D721Med (cell line): ENCODE data around the gene SIX1.

Experiments
- DNase-seq: peaks from one replicate; pipeline ENCODE4 v3.0.0; 2011; ENCODE audit warnings: low spot score; ENCODE audit not compliant: insufficient read length
- FAIRE-seq: peaks from 2 replicates; lab custom pipeline; 2011; peaks lifted over from hg19 to GRCh38; lab: Jason Lieb, UNC
- TF ChIP-seq, protein P1 (sequence below): IDR thresholded peaks from 2 replicates; pipeline ENCODE4 v1.5.1; 2012; ENCODE audit warnings: mild to moderate bottlenecking, control low read depth; ENCODE audit not compliant: insufficient read depth; ENCODE audit errors: missing control alignments

Gene SIX1

DNA sequence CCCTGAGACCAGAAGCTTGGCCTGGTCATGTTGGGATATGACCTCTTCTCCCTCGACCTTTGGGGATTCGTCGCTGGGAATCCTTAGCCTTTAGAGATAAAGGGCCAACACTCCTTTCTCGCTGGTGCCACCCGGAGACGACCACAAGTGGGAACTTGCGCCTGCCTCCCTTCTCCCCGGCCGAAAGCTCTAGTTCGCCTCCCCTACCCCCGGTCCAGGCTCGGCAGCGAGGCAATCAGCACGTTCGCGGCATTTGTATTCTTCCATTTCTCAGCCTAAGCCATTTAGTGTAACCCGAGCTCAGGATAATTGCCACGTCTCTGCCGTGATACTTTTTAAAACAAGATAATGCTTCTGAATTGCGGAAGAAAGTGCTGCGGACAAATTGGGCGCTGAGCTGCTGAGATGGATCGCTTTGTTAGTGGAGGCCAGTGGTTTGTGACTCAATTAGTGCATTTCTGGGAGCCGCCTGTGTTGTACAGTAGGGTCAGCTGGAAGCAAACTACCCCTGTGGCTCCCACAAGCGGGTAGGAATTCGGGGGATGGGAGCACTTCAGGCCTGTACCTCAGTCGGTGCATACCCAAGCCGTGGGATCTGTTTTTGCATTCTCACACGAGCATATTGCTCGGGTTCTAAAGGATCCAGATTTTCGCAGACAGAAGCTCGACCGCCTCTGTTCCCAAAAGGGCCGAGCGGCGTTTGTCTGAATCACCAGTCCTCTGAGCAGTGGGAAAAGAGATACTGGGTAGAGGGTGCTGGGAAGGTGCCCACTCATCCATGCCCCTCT lies 6.8 kb upstream of the SIX1 start:
- FAIRE-seq (no peak), DNase-seq (no peak)
- TF ChIP-seq, protein P1, sequence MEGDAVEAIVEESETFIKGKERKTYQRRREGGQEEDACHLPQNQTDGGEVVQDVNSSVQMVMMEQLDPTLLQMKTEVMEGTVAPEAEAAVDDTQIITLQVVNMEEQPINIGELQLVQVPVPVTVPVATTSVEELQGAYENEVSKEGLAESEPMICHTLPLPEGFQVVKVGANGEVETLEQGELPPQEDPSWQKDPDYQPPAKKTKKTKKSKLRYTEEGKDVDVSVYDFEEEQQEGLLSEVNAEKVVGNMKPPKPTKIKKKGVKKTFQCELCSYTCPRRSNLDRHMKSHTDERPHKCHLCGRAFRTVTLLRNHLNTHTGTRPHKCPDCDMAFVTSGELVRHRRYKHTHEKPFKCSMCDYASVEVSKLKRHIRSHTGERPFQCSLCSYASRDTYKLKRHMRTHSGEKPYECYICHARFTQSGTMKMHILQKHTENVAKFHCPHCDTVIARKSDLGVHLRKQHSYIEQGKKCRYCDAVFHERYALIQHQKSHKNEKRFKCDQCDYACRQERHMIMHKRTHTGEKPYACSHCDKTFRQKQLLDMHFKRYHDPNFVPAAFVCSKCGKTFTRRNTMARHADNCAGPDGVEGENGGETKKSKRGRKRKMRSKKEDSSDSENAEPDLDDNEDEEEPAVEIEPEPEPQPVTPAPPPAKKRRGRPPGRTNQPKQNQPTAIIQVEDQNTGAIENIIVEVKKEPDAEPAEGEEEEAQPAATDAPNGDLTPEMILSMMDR = no peak

- no peak for FAIRE-seq
- DNase-seq = no peak
- TF ChIP-seq, protein P1 = no peak
Observed at GRCh38 chr14:60655119-60655897, 6.0 kb upstream of the SIX1 start.

GRCh38 chr14:60654334-60654821 lies 5.1 kb upstream of the SIX1 start:
- TF ChIP-seq, protein P1 = no peak
- no peak for FAIRE-seq
- no peak for DNase-seq

DNA sequence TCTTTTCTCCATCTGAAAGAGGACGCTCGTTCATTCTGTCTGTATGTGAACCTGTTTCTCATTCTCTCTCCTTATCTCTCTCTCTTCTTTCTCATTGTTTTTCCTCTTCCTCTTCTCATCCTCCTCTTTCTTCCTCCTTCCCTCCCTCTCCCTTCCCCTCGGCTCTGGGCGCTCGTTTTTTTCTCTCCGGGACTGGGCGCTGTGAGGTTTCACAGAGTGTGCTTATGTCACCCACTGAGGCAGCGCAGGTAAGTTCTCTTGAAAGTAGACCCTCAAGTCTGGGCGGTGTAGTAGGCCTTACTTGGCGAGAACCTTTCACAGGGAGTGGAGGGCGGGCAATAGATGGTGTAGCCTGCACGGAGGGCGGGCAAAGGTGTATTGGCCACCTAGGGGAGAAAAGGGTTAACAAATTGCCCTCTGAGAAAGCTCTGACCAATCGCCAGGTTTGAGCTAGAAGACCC lies 4.5 kb upstream of the SIX1 start:
- DNase-seq = no peak
- TF ChIP-seq, protein P1 = no peak
- no peak for FAIRE-seq

DNA sequence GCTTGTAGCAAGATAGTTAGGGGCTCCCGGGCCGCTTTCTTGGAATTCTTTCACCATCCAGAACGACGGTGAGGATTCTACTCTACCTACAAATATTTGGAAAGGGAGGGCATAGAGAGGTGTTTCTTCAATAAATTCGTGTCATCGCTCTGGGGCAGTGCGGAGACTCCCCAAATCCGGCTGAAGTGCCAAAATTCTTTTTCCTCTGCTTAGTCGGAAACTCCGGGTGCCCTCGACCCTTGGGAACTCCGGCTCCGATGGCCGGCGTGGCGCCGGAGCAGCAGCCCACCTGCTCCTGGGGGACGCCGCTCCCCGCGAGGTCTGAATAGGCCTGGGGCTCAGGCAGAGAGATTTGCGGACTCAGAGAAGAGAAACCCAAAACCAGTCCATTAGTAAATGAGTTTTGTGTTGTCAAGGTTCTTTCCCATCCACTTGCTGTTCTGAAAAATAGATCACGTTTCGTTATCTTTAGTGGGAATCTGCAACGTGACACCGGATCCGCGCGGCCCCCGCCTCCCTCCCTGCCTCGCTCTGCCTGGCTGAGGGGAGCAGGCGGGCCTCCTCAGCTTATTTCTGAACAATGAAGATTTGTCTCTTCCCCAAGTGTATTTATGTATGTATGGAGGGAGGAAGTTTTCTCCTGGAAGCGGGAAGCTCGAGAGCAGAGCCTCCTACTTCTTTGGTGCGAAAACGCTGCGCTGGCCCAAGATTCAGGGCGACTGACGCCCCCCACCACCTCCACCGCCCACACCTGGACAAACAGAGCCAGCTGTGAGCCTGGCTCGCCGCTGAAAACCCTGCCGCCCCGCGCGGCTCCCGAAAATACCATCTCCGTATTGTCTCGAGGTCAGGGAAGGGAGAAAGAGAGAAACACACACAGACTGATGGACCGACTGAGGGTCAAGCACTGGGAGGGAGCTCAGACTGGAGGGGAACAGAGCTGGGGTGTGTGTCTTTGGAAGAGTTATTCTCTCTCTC lies 3.7 kb upstream of the SIX1 start:
- TF ChIP-seq, protein P1 = no peak
- no peak for FAIRE-seq
- DNase-seq = no peak

DNA sequence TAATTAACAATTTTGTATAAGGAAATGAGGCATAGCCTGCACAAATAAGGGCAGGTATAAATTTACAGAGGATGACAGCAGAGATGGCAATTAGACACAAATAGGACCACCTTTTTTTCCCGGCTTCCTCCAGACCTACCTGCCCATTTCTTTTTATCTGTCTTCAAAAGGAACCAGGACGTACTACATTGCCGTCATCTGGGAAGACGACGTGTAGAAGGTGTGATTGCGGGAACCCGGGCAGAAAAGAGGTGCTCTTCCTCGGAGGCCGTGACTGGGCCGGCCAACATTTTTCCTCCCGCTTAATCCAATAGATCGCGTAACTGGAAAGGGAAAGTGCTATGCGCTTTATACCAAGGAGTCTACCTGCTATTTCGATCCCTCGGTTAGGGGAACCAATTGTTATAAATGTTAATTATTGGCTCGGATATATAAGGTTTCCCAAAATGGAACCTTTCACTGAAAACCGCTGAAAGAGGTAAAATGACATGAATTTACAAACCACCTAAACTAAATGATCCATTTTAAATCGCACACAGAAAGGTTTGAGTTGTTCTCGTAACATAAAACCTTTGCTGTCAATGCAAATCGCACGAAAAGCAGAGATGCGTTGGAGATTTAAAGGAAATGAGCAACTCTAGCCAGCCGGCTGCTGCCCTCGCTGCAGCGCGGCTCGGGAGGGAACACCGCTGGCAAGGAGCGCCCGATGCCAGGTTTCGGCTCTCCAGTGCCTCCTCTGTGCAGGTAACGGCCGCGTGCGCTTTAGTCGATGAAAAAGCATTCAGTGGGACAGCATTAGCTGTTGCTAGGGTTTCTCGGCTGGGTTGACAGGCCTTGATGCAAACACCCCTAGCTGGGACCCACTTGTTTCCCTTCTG lies 2.8 kb upstream of the SIX1 start:
- DNase-seq (no peak), FAIRE-seq (no peak)

More for the DNA sequence above, 2.8 kb upstream of the SIX1 start:
- TF ChIP-seq, protein P1 = no peak
